ENCODE data around the gene HS3ST2.

HS3ST2 gene

GRCh38 chr16:22962905-22963304, 148.9 kb downstream of the HS3ST2 start:
- Histone ChIP-seq H3K9ac (ENCODE audit: low read depth, low read length) (no peak overlapping the region), H3K4me2 (ENCODE audit: insufficient read depth, low read length) (no peak overlapping the region)

More at GRCh38 chr16:22962905-22963304, 148.9 kb downstream of the HS3ST2 start:
- Histone ChIP-seq H3K4me3 (ENCODE audit: low read depth in 1 of 2, low read length in 2 of 2) (no peak overlapping the region), H3K27me3 (ENCODE audit: insufficient read depth, low read length, poor library complexity) (peaks cover 3% of the 10 kb centered on the region), H4K20me1 (ENCODE audit: insufficient read depth, low read length) (no peaks in the 10 kb centered on the region), H3K27ac (ENCODE audit: low read length) (no peak overlapping the region), H3K9me3 (ENCODE audit: insufficient read depth, low read length, severe bottlenecking) (no peaks in the 10 kb centered on the region), H3K4me1 (ENCODE audit: insufficient read depth, low read length) (no peaks in the 10 kb centered on the region), H2AFZ (ENCODE audit: low read depth, low read length) (no peak overlapping the region), H3K79me2 (ENCODE audit: insufficient read depth, low read length) (no peaks in the 10 kb centered on the region), H3K36me3 (ENCODE audit: insufficient read depth, low read length) (no peaks in the 10 kb centered on the region)
- ATAC-seq (ENCODE audit: insufficient read depth, low read depth) (no peak), DNase-seq (no peak)
- TF ChIP-seq EZH2 (IDR thresholded peaks at IDR 0.05; ENCODE audit: borderline replicate concordance, low read depth, low read length, severe bottlenecking) (no peak), CTCF (IDR thresholded peaks at IDR 0.05; ENCODE audit: borderline replicate concordance, extremely low read depth, low read length, poor library complexity, severe bottlenecking) (no peak)

All from DND-41 (cell line).